DOHH2 (cell line): ENCODE data around the gene FAM221B.

Experiments
- EZH2phosphoT487 ChIP-seq: fragments of 200-600 bp; sonication (generic); IDR thresholded peaks from 2 replicates; pipeline ENCODE4 v1.6.1; 2017; ENCODE audit warnings: borderline replicate concordance, mild to moderate bottlenecking, antibody characterized with exemption, low read length, moderate library complexity, mixed read lengths
- TF ChIP-seq, protein P1 (sequence below): fragments of 200-600 bp; sonication (generic); IDR thresholded peaks from one replicate; pipeline ENCODE4 v1.5.1; 2014; ENCODE audit warnings: antibody characterized with exemption, mild to moderate bottlenecking, low read depth, low read length; ENCODE audit not compliant: poor library complexity, severe bottlenecking

GRCh38 chr9:35816708-35817107 lies 11.8 kb downstream of the FAM221B start:
- TF ChIP-seq, protein P1, sequence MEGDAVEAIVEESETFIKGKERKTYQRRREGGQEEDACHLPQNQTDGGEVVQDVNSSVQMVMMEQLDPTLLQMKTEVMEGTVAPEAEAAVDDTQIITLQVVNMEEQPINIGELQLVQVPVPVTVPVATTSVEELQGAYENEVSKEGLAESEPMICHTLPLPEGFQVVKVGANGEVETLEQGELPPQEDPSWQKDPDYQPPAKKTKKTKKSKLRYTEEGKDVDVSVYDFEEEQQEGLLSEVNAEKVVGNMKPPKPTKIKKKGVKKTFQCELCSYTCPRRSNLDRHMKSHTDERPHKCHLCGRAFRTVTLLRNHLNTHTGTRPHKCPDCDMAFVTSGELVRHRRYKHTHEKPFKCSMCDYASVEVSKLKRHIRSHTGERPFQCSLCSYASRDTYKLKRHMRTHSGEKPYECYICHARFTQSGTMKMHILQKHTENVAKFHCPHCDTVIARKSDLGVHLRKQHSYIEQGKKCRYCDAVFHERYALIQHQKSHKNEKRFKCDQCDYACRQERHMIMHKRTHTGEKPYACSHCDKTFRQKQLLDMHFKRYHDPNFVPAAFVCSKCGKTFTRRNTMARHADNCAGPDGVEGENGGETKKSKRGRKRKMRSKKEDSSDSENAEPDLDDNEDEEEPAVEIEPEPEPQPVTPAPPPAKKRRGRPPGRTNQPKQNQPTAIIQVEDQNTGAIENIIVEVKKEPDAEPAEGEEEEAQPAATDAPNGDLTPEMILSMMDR = no peak
- no peak for TF ChIP-seq EZH2phosphoT487
